HG02970 (cell line): ENCODE results near the gene MALRD1.

Experiments used
- ATAC-seq: cut with Tn5 transposase; IDR thresholded peaks from one replicate; pipeline ENCODE4 v1.9.1; 2021; ENCODE audit warnings: mild to moderate bottlenecking, moderate library complexity, moderate number of reproducible peaks; ENCODE audit not compliant: unreplicated experiment, low FRiP score

MALRD1 gene

GRCh38 chr10:19209319-19209718 lies 160.7 kb downstream of the MALRD1 start:
- no peak for ATAC-seq

- no peak for ATAC-seq
Observed at GRCh38 chr10:19212590-19212989, 164.0 kb downstream of the MALRD1 start.

- ATAC-seq: no peak
Observed at GRCh38 chr10:19221216-19221615, 172.6 kb downstream of the MALRD1 start.

- no peak for ATAC-seq
Observed at GRCh38 chr10:19226025-19226424, 177.4 kb downstream of the MALRD1 start.

- no peak for ATAC-seq
Observed at GRCh38 chr10:19231034-19231433, 182.4 kb downstream of the MALRD1 start.

GRCh38 chr10:19245889-19246752 lies 197.5 kb downstream of the MALRD1 start:
- no peak for ATAC-seq

GRCh38 chr10:19247843-19248242 lies 199.2 kb downstream of the MALRD1 start:
- no peak for ATAC-seq

GRCh38 chr10:19250546-19250945 lies 201.9 kb downstream of the MALRD1 start:
- no peak for ATAC-seq

GRCh38 chr10:19252531-19252930 lies 203.9 kb downstream of the MALRD1 start:
- ATAC-seq: no peak

GRCh38 chr10:19256331-19256730 lies 207.7 kb downstream of the MALRD1 start:
- ATAC-seq: no peak

GRCh38 chr10:19263262-19263661 lies 214.7 kb downstream of the MALRD1 start:
- no peak for ATAC-seq

- no peak for ATAC-seq
Observed at GRCh38 chr10:19283285-19283684, 234.7 kb downstream of the MALRD1 start.

GRCh38 chr10:19283786-19284185 lies 235.2 kb downstream of the MALRD1 start:
- no peak for ATAC-seq

GRCh38 chr10:19290770-19291169 lies 242.2 kb downstream of the MALRD1 start:
- no peak for ATAC-seq

- ATAC-seq: no peak
Observed at GRCh38 chr10:19294233-19294632, 245.6 kb downstream of the MALRD1 start.

- no peak for ATAC-seq
Observed at GRCh38 chr10:19299645-19300044, 251.0 kb downstream of the MALRD1 start.

GRCh38 chr10:19302117-19302516 lies 253.5 kb downstream of the MALRD1 start:
- ATAC-seq: no peak

GRCh38 chr10:19310066-19310465 lies 261.5 kb downstream of the MALRD1 start:
- no peak for ATAC-seq

- no peak for ATAC-seq
Observed at GRCh38 chr10:19316204-19316870, 267.7 kb downstream of the MALRD1 start.

- ATAC-seq: no peak
Observed at GRCh38 chr10:19317952-19318351, 269.4 kb downstream of the MALRD1 start.

- no peak for ATAC-seq
Observed at GRCh38 chr10:19325581-19325980, 277.0 kb downstream of the MALRD1 start.

GRCh38 chr10:19328582-19328981 lies 280.0 kb downstream of the MALRD1 start:
- no peak for ATAC-seq
